Transverse colon (tissue), 4 donors: Measurements from ENCODE around the gene LRBA. TPM values are rescaled to one million over a fixed set of nuclear protein-coding genes. Genes with fewer than 3 reads are reported as not detected.

Source experiments
- DNase-seq: peaks from one replicate; pipeline ENCODE4 v3.0.0-alpha.2; 2019
- H3K27ac ChIP-seq, 4 donors: fragments of 200-600 bp; sonication (generic); 2 replicates each; pipeline ENCODE4 v1.5.1; 2016 to 2018; ENCODE audit warnings: inconsistent platforms in 4 of 4
- H3K27me3 ChIP-seq: fragments of 200-600 bp; sonication (generic); 2 replicates; pipeline ENCODE4 v1.5.1; 2017; ENCODE audit warnings: inconsistent platforms
- H3K36me3 ChIP-seq, 4 donors: fragments of 200-600 bp; sonication (generic); 2 replicates each; pipeline ENCODE4 v1.5.1; 2017 to 2019; ENCODE audit warnings: inconsistent platforms in 4 of 4
- H3K4me1 ChIP-seq, 4 donors: fragments of 200-600 bp; sonication (generic); 2 replicates each; pipeline ENCODE4 v1.5.1; 2017 to 2020; ENCODE audit warnings: inconsistent platforms in 4 of 4
- H3K4me3 ChIP-seq, 4 donors: fragments of 200-600 bp; sonication (generic); 1 replicate in 1 of 4; 2 replicates in 3 of 4; pipeline versions ENCODE4 v1.5.1 to v1.6.1; 2017 to 2019; ENCODE audit warnings: inconsistent platforms in 4 of 4
- H3K9me3 ChIP-seq, 2 donors: fragments of 200-600 bp; sonication (generic); 2 replicates each; pipeline ENCODE4 v1.5.1; 2017 to 2019; ENCODE audit warnings: inconsistent platforms in 2 of 2
- CTCF ChIP-seq, 5 experiments: fragments of 200-600 bp in 3 of 5; fragments of 450-650 bp in 2 of 5; sonication (generic) in 3 of 5; IDR thresholded peaks; 1 replicate in 2 of 5; 2 replicates in 3 of 5; pipeline ENCODE4 v1.5.1; 2016 to 2017; ENCODE audit warnings: antibody characterized with exemption in 5 of 5, inconsistent platforms in 3 of 5, mild to moderate bottlenecking in 2 of 5, moderate library complexity in 1 of 5
- EP300 ChIP-seq: sonication (generic); formaldehyde crosslinking; IDR thresholded peaks from one replicate; pipeline ENCODE4 v1.6.1; 2017; ENCODE audit warnings: antibody characterized with exemption, low read depth
- POLR2A ChIP-seq: fragments of 450-650 bp; IDR thresholded peaks from one replicate; pipeline ENCODE4 v1.6.1; 2016; ENCODE audit warnings: antibody characterized with exemption, mild to moderate bottlenecking, moderate library complexity
- POLR2AphosphoS5 ChIP-seq, 3 donors: sonication (generic); formaldehyde crosslinking; IDR thresholded peaks; one replicate each; pipeline ENCODE4 v1.6.1; 2016; ENCODE audit warnings: antibody characterized with exemption in 3 of 3
- WGBS, 2 donors: methylation state at CpG; one replicate each; pipeline ENCODE4 v1.1.5; 2018; ENCODE audit warnings: low coverage in 1 of 2; 5-methylcytosine and 5-hydroxymethylcytosine counted together
- in situ Hi-C, 4 donors: fragments of 200-750 bp; cut with MboI; loops; one replicate each; pipeline versions ENCODE4 v1.15.0 to v1.15.1; 2017; ENCODE audit warnings: low sequenced_read_pairs in 3 of 4, low pct_ligation_motif_present in 1 of 4, low pct_unique_long_range_greater_than_20kb in 1 of 4
- intact Hi-C: fragments of 100-400 bp; cut with DNase I; formaldehyde crosslinking; loops from one replicate; pipeline ENCODE4 v1.15.1; 2023; ENCODE audit warnings: low total_unique reads
- total RNA-seq, 4 donors: library from RNA; depleted of rRNA; stranded (reverse); fragments of >200 nt; gene quantifications; one replicate each; pipeline ENCODE4 v1.1.0, GENCODE V29; 2016

Gene LRBA
- total RNA-seq, 4 donors from 2014 or later = 82.7 to 125 (median 112) TPM

- Histone ChIP-seq H3K9me3 (no peaks in the 10 kb centered on the region), H3K4me3 (no peak overlapping the region), H3K27me3 (no peaks in the 10 kb centered on the region), H3K36me3 (no peaks in the 10 kb centered on the region), H3K27ac (no peak overlapping the region), H3K4me1 (peaks cover 0 to 17% (median 0%) of the 10 kb centered on the region in 4 donors)
- no peak for DNase-seq
- in situ Hi-C loops = no loop called here
- TF ChIP-seq EP300 (no peak), POLR2A (no peak), CTCF (IDR thresholded peaks at IDR 0.05) (no peak), POLR2AphosphoS5 (IDR thresholded peaks at IDR 0.05) (no peak)
- intact Hi-C loops = no loop called here
These were observed 67.0 kb downstream of the LRBA start for GRCh38 chr4:150948074-150948473.

GRCh38 chr4:150944660-150945059, 70.4 kb downstream of the LRBA start:
- H3K9me3 ChIP-seq = no peaks in the 10 kb centered on the region
- no peak overlapping the region for H3K27ac ChIP-seq
- H3K36me3 ChIP-seq = no peaks in the 10 kb centered on the region
- WGBS, 2 donors = 91 to 96% methylated on average over 4 to 6 of the region's 6 CpGs
- H3K27me3 ChIP-seq = no peaks in the 10 kb centered on the region
- peaks cover 0 to 2% (median 0%) of the 10 kb centered on the region in 4 donors for H3K4me1 ChIP-seq
- no peak for DNase-seq
- TF ChIP-seq POLR2A = no peak
- no peak for TF ChIP-seq CTCF (IDR thresholded peaks at IDR 0.05)
- TF ChIP-seq POLR2AphosphoS5 (IDR thresholded peaks at IDR 0.05) = no peak
- no peak for TF ChIP-seq EP300
- intact Hi-C loops = no loop called here
- in situ Hi-C loops = no loop called here
- no peak overlapping the region for H3K4me3 ChIP-seq

- Histone ChIP-seq H3K27me3 (no peaks in the 10 kb centered on the region), H3K4me1 (no peaks in the 10 kb centered on the region), H3K36me3 (no peaks in the 10 kb centered on the region), H3K4me3 (no peak overlapping the region), H3K27ac (no peak overlapping the region), H3K9me3 (no peaks in the 10 kb centered on the region)
- in situ Hi-C loops = no loop called here
- WGBS, 2 donors = 67 to 76% methylated on average over 1 to 2 of the region's 2 CpGs
- intact Hi-C loops = no loop called here
- TF ChIP-seq EP300 = no peak
- no peak for TF ChIP-seq POLR2AphosphoS5 (IDR thresholded peaks at IDR 0.05)
- no peak for TF ChIP-seq POLR2A
- TF ChIP-seq CTCF (IDR thresholded peaks at IDR 0.05) = no peak
- no peak for DNase-seq
These were observed 71.3 kb downstream of the LRBA start for GRCh38 chr4:150943818-150944217.

GRCh38 chr4:150943126-150943525, 72.0 kb downstream of the LRBA start:
- no peak overlapping the region for H3K27ac ChIP-seq
- in situ Hi-C loops (no loop called here), intact Hi-C loops (no loop called here)
- H3K4me1 ChIP-seq = no peaks in the 10 kb centered on the region
- no peaks in the 10 kb centered on the region for H3K9me3 ChIP-seq
- no peaks in the 10 kb centered on the region for H3K36me3 ChIP-seq
- no peaks in the 10 kb centered on the region for H3K27me3 ChIP-seq
- TF ChIP-seq POLR2A (no peak), EP300 (no peak), POLR2AphosphoS5 (IDR thresholded peaks at IDR 0.05) (no peak), CTCF (IDR thresholded peaks at IDR 0.05) (no peak)
- no peak for DNase-seq
- H3K4me3 ChIP-seq = no peak overlapping the region
